ENCODE results near the gene PSMB1.

Gene PSMB1

GRCh38 chr6:170489836-170490235 lies 63.3 kb downstream of the PSMB1 start:
- Histone ChIP-seq H3K36me3 (ENCODE audit: insufficient read depth, low read length) (no peaks in the 10 kb centered on the region), H2AFZ (ENCODE audit: low read length) (no peak overlapping the region), H3K4me1 (ENCODE audit: insufficient read depth, low read length, severe bottlenecking) (no peaks in the 10 kb centered on the region), H3K9me2 (ENCODE audit: low read depth, low read length) (no peaks in the 10 kb centered on the region), H3K27me3 (ENCODE audit: insufficient read depth, low read length) (no peaks in the 10 kb centered on the region; the same call in 1 of the 2 replicates), H4K20me1 (ENCODE audit: insufficient read depth, low read length) (no peaks in the 10 kb centered on the region), H3K9me3 (ENCODE audit: low read length) (no peaks in the 10 kb centered on the region), H3K9ac (ENCODE audit: low read length) (no peak overlapping the region), H3K4me2 (ENCODE audit: low read length) (no peak overlapping the region), H3K79me2 (ENCODE audit: insufficient read depth, low read length) (no peaks in the 10 kb centered on the region), H3K27ac (ENCODE audit: low read depth, low read length, poor library complexity, severe bottlenecking) (no peak overlapping the region), H3K4me3 (ENCODE audit: low read depth, low read length, poor library complexity, severe bottlenecking) (no peak overlapping the region), H3F3A (ENCODE audit: insufficient read depth, low read length) (no peaks in the 10 kb centered on the region)
- no peak for TF ChIP-seq CTCF (IDR thresholded peaks at IDR 0.05; ENCODE audit: low read length)
- TF ChIP-seq EZH2 (IDR thresholded peaks at IDR 0.05; ENCODE audit: borderline replicate concordance, low read length): no peak

GRCh38 chr6:170487707-170488329 lies 65.3 kb downstream of the PSMB1 start:
- no peaks in the 10 kb centered on the region for H3F3A ChIP-seq (ENCODE audit: insufficient read depth, low read length)
- H3K9me2 ChIP-seq (ENCODE audit: low read depth, low read length): no peaks in the 10 kb centered on the region
- H3K9me3 ChIP-seq (ENCODE audit: low read length): no peaks in the 10 kb centered on the region
- H3K9ac ChIP-seq (ENCODE audit: low read length): no peak overlapping the region
- no peaks in the 10 kb centered on the region for H3K36me3 ChIP-seq (ENCODE audit: insufficient read depth, low read length)
- no peaks in the 10 kb centered on the region for H3K4me1 ChIP-seq (ENCODE audit: insufficient read depth, low read length, severe bottlenecking)
- TF ChIP-seq EZH2 (IDR thresholded peaks at IDR 0.05; ENCODE audit: borderline replicate concordance, low read length): no peak
- no peak for TF ChIP-seq CTCF (IDR thresholded peaks at IDR 0.05; ENCODE audit: low read length)
- no peaks in the 10 kb centered on the region; the same call in 1 of the 2 replicates for H3K27me3 ChIP-seq (ENCODE audit: insufficient read depth, low read length)
- H3K4me2 ChIP-seq (ENCODE audit: low read length): no peak overlapping the region
- no peaks in the 10 kb centered on the region for H3K79me2 ChIP-seq (ENCODE audit: insufficient read depth, low read length)
- no peak overlapping the region for H2AFZ ChIP-seq (ENCODE audit: low read length)
- no peak overlapping the region for H3K4me3 ChIP-seq (ENCODE audit: low read depth, low read length, poor library complexity, severe bottlenecking)
- H3K27ac ChIP-seq (ENCODE audit: low read depth, low read length, poor library complexity, severe bottlenecking): no peak overlapping the region
- no peaks in the 10 kb centered on the region for H4K20me1 ChIP-seq (ENCODE audit: insufficient read depth, low read length)

GRCh38 chr6:170485159-170485558 lies 67.9 kb downstream of the PSMB1 start:
- Histone ChIP-seq H3K9ac (ENCODE audit: low read length) (no peak overlapping the region), H3K79me2 (ENCODE audit: insufficient read depth, low read length) (no peaks in the 10 kb centered on the region), H4K20me1 (ENCODE audit: insufficient read depth, low read length) (no peaks in the 10 kb centered on the region), H3K4me2 (ENCODE audit: low read length) (no peak overlapping the region), H3K9me2 (ENCODE audit: low read depth, low read length) (no peaks in the 10 kb centered on the region), H3K4me3 (ENCODE audit: low read depth, low read length, poor library complexity, severe bottlenecking) (no peak overlapping the region), H3K4me1 (ENCODE audit: insufficient read depth, low read length, severe bottlenecking) (no peaks in the 10 kb centered on the region), H3K9me3 (ENCODE audit: low read length) (no peaks in the 10 kb centered on the region), H3K36me3 (ENCODE audit: insufficient read depth, low read length) (no peaks in the 10 kb centered on the region), H2AFZ (ENCODE audit: low read length) (no peak overlapping the region), H3K27me3 (ENCODE audit: insufficient read depth, low read length) (no peaks in the 10 kb centered on the region), H3F3A (ENCODE audit: insufficient read depth, low read length) (no peaks in the 10 kb centered on the region), H3K27ac (ENCODE audit: low read depth, low read length, poor library complexity, severe bottlenecking) (no peak overlapping the region)
- TF ChIP-seq EZH2 (IDR thresholded peaks at IDR 0.05; ENCODE audit: borderline replicate concordance, low read length) (no peak), CTCF (IDR thresholded peaks at IDR 0.05; ENCODE audit: low read length) (no peak)

All from OCI-LY1 (cell line).